Skeletal muscle satellite cell (primary cell): Measurements from ENCODE around the gene UBE2M.

ENCODE experiments used
- H3K27me3 ChIP-seq: 2 replicates; pipeline ENCODE4 v1.7.0; 2013; ENCODE audit warnings: low read length; ENCODE audit not compliant: control insufficient read depth, insufficient read depth
- H3K36me3 ChIP-seq: 2 replicates; pipeline ENCODE4 v1.7.0; 2013; ENCODE audit warnings: mild to moderate bottlenecking, control low read depth, low read length; ENCODE audit not compliant: insufficient read depth
- H3K4me1 ChIP-seq: 2 replicates; pipeline ENCODE4 v1.7.0; 2013; ENCODE audit warnings: low read length; ENCODE audit not compliant: control insufficient read depth, insufficient read depth
- H3K4me2 ChIP-seq: 2 replicates; pipeline ENCODE4 v1.7.0; 2013; ENCODE audit warnings: mild to moderate bottlenecking, low read length
- H3K4me3 ChIP-seq: 2 replicates; pipeline ENCODE4 v1.7.0; 2013; ENCODE audit warnings: low read length
- H3K9ac ChIP-seq: 2 replicates; pipeline ENCODE4 v1.7.0; 2013; ENCODE audit warnings: mild to moderate bottlenecking, low read depth, low read length, moderate library complexity
- H3K9me3 ChIP-seq: replicated peaks from 2 replicates; pipeline ENCODE4 v1.7.0; 2013; ENCODE audit warnings: mild to moderate bottlenecking, control low read depth, low read length

The UBE2M gene

GRCh38 chr19:58551577-58552471 lies 6.6 kb downstream of the UBE2M start:
- H3K36me3 ChIP-seq = peaks cover 70% of the 10 kb centered on the region
- peaks cover 30% of the 10 kb centered on the region for H3K4me1 ChIP-seq
- no peaks in the 10 kb centered on the region for H3K9me3 ChIP-seq
- no peak overlapping the region for H3K9ac ChIP-seq
- no peak overlapping the region for H3K4me2 ChIP-seq
- H3K4me3 ChIP-seq = no peak overlapping the region
- no peaks in the 10 kb centered on the region for H3K27me3 ChIP-seq

GRCh38 chr19:58551123-58551497 lies 7.3 kb downstream of the UBE2M start:
- no peak overlapping the region for H3K9ac ChIP-seq
- H3K4me2 ChIP-seq = no peak overlapping the region
- no peaks in the 10 kb centered on the region for H3K9me3 ChIP-seq
- no peaks in the 10 kb centered on the region for H3K27me3 ChIP-seq
- H3K36me3 ChIP-seq = peaks cover 68% of the 10 kb centered on the region
- no peak overlapping the region for H3K4me3 ChIP-seq
- H3K4me1 ChIP-seq = peaks cover 31% of the 10 kb centered on the region

- Histone ChIP-seq H3K9ac (no peak overlapping the region), H3K4me3 (no peak overlapping the region), H3K36me3 (peaks cover 71% of the 10 kb centered on the region), H3K9me3 (no peaks in the 10 kb centered on the region), H3K27me3 (no peaks in the 10 kb centered on the region), H3K4me1 (peaks cover 35% of the 10 kb centered on the region), H3K4me2 (no peak overlapping the region)
Measured at GRCh38 chr19:58550362-58551122, 7.9 kb downstream of the UBE2M start.

- Histone ChIP-seq H3K9me3 (no peaks in the 10 kb centered on the region), H3K4me3 (no peak overlapping the region), H3K36me3 (peaks cover 74% of the 10 kb centered on the region), H3K9ac (no peak overlapping the region), H3K4me2 (no peak overlapping the region), H3K4me1 (peaks cover 30% of the 10 kb centered on the region), H3K27me3 (no peaks in the 10 kb centered on the region)
Measured at GRCh38 chr19:58549664-58550361, 8.6 kb downstream of the UBE2M start.

- no peak overlapping the region for H3K4me3 ChIP-seq
- H3K9me3 ChIP-seq = no peaks in the 10 kb centered on the region
- no peak overlapping the region for H3K9ac ChIP-seq
- H3K4me1 ChIP-seq = peaks cover 27% of the 10 kb centered on the region
- no peak overlapping the region for H3K4me2 ChIP-seq
- H3K36me3 ChIP-seq = peaks cover 74% of the 10 kb centered on the region
- no peaks in the 10 kb centered on the region for H3K27me3 ChIP-seq
Measured at GRCh38 chr19:58548859-58549663, 9.3 kb downstream of the UBE2M start.

- H3K36me3 ChIP-seq = peaks cover 70% of the 10 kb centered on the region
- peak overlapping the region; percentile 43 for H3K4me3 ChIP-seq
- H3K9ac ChIP-seq = no peak overlapping the region
- H3K4me1 ChIP-seq = peaks cover 20% of the 10 kb centered on the region
- no peaks in the 10 kb centered on the region for H3K9me3 ChIP-seq
- no peaks in the 10 kb centered on the region for H3K27me3 ChIP-seq
- peak overlapping the region; percentile 63 for H3K4me2 ChIP-seq
Measured at GRCh38 chr19:58547323-58548312, 10.8 kb downstream of the UBE2M start.

- Histone ChIP-seq H3K36me3 (peaks cover 55% of the 10 kb centered on the region), H3K4me1 (peaks cover 20% of the 10 kb centered on the region), H3K9ac (peak overlapping the region; percentile 95), H3K9me3 (no peaks in the 10 kb centered on the region), H3K4me3 (peak overlapping the region; percentile 99), H3K27me3 (no peaks in the 10 kb centered on the region), H3K4me2 (peak overlapping the region; percentile 99)
Measured at GRCh38 chr19:58546019-58546530, 12.3 kb downstream of the UBE2M start.

GRCh38 chr19:58545286-58546018 lies 13.0 kb downstream of the UBE2M start:
- Histone ChIP-seq H3K36me3 (peaks cover 48% of the 10 kb centered on the region), H3K4me1 (peaks cover 20% of the 10 kb centered on the region), H3K9me3 (no peaks in the 10 kb centered on the region), H3K27me3 (no peaks in the 10 kb centered on the region), H3K4me2 (peak overlapping the region; percentile 99), H3K4me3 (peak overlapping the region; percentile 99), H3K9ac (peak overlapping the region; percentile 95)

GRCh38 chr19:58544591-58545285 lies 13.7 kb downstream of the UBE2M start:
- Histone ChIP-seq H3K4me3 (peak overlapping the region; percentile 99), H3K4me2 (peak overlapping the region; percentile 99), H3K36me3 (peaks cover 41% of the 10 kb centered on the region), H3K27me3 (peaks cover under 1% of the 10 kb centered on the region), H3K9ac (peak overlapping the region; percentile 95), H3K9me3 (no peaks in the 10 kb centered on the region), H3K4me1 (peaks cover 20% of the 10 kb centered on the region)
